Measurements from ENCODE around the gene EFHD1. TPM values are rescaled to one million over a fixed set of nuclear protein-coding genes. Genes with fewer than 3 reads are reported as not detected.
"Not testable (repeated sequence)": the region's sequence is repeated elsewhere in the genome, so short reads cannot be mapped to it uniquely, and the experiment has no call there.

Gene EFHD1
- polyA plus RNA-seq, 2 donors = 1.3 to 3.9 TPM

DNA sequence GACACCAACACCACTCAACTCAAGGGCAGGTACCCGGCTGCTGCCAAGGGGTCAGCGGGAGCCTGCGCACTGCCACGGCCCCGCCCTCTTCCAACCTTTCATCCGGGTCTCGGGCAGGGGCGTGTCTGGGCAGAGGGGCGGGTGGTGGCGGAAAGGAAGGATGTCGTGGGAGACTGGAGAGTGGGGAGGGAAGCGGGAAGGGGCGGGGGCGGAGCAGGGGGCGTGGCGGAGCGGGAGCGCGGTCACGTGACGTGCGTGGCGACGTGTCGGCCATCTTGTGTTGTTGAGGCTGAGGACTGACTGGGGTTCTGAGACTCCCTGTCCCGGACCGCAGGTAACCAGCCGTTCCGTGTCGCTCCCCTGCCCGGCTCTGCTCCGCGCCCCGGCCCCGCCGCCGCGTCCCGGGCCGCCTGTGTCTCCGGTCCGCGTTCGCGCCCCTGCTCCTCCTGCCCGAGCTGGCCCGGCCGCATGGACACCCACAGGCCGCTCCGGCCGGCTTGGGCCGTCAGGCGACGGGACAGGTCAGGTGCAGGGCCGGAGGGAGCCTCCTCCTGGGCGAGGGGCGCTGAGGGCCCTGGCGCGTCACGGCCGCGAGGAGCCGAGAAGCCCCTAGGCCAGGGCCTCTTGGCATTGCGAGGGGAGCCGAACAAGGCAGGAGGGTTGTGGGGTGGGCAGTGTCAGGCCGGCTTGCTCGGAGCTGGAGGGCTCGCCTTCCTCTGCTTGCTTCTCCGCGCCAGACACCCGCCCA is 63.8 kb downstream of the EFHD1 start, which contains the start of gene GIGYF2:
GIGYF2 (plus strand) TSS at position 273 of the 748 bp plus-strand sequence. CDS start 37,867 bp downstream, outside the sequence.
- Histone ChIP-seq H3K4me3 (ENCODE audit: low read depth in 1 of 2, low read length in 2 of 2) (peak within 1 kb of the TSS; percentile 96 to 99), H3K36me3 (ENCODE audit: control insufficient read depth in 2 of 2, insufficient read depth in 2 of 2, low read length in 1 of 2) (no peaks in the 10 kb centered on the region), H3K9me3 (ENCODE audit: control insufficient read depth in 2 of 2, insufficient read depth in 1 of 2, low read depth in 1 of 2, low read length in 1 of 2) (no peaks in the 10 kb centered on the region), H3K27ac (ENCODE audit: low read depth in 2 of 2, low read length in 1 of 2) (peak within 1 kb of the TSS; percentile 93 to 94), H3K4me1 (ENCODE audit: control insufficient read depth in 2 of 2, insufficient read depth in 2 of 2, low read length in 1 of 2) (peaks cover 0 to 2% of the 10 kb centered on the region in 2 donors), H3K27me3 (ENCODE audit: control insufficient read depth in 1 of 2, insufficient read depth in 2 of 2, low read length in 2 of 2) (no peaks in the 10 kb centered on the region)
- 0% methylated on average over 56 to 71 of the region's 71 CpGs for WGBS, 2 donors

DNA sequence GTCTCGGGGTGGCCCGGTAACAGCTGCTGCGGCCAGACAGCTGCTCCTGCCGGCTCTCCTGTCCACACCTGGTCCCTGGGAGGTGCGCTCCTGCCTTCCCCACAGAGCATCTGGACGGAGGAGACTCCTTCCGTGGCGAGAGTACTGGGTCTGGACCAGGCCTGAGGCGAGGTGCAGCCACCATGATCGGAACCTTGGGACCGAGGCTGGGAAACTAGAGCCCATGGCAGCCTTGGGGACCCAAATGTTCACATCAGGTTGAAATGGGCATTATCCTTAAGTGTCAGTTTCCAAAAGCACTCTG is 64.4 kb downstream of the EFHD1 start:
- peaks cover 0 to 2% of the 10 kb centered on the region in 2 donors for H3K4me1 ChIP-seq (ENCODE audit: control insufficient read depth in 2 of 2, insufficient read depth in 2 of 2, low read length in 1 of 2)
- peak overlapping the region; percentile 96 to 99 for H3K4me3 ChIP-seq (ENCODE audit: low read depth in 1 of 2, low read length in 2 of 2)
- 0 to 1% methylated on average over 9 to 11 of the region's 11 CpGs for WGBS, 2 donors

DNA sequence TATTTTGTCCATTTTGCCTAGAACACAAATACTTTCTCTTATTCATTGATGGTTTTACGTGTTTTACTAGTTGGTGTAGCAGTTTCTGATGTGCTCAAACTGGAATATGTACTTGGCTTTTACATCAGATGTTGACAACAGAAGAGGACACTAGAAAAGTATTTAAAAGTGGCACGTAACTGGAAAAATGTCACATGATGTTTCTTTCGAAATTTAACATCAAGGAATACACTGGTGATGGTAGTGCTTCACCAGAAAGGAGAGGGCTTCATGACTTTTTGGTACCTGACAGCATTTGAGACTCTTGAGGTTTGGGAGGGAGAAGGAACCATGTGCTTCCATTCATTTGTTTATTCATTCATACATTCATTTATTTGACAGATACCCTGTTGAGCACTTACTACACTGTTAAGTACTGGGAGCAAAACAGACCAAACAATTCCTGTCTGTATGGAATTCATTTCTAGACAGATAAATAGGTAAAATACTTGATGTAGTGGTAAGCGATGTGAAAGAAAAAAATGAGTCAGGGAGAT is 65.2 kb downstream of the EFHD1 start:
- H3K27me3 ChIP-seq (ENCODE audit: control insufficient read depth in 1 of 2, insufficient read depth in 2 of 2, low read length in 2 of 2) = no peaks in the 10 kb centered on the region
- peaks cover 0 to 2% of the 10 kb centered on the region in 2 donors for H3K4me1 ChIP-seq (ENCODE audit: control insufficient read depth in 2 of 2, insufficient read depth in 2 of 2, low read length in 1 of 2)
- WGBS, 2 donors = 42 to 43% methylated on average over 4 of the region's 4 CpGs
- H3K27ac ChIP-seq (ENCODE audit: low read depth in 2 of 2, low read length in 1 of 2) = no peak overlapping the region
- H3K36me3 ChIP-seq (ENCODE audit: control insufficient read depth in 2 of 2, insufficient read depth in 2 of 2, low read length in 1 of 2) = peaks cover 0 to under 1% of the 10 kb centered on the region in 2 donors
- no peaks in the 10 kb centered on the region for H3K9me3 ChIP-seq (ENCODE audit: control insufficient read depth in 2 of 2, insufficient read depth in 1 of 2, low read depth in 1 of 2, low read length in 1 of 2)
- peak overlapping the region in 1 of 2 donors; percentile 96 for H3K4me3 ChIP-seq (ENCODE audit: low read depth in 1 of 2, low read length in 2 of 2)

More for the DNA sequence above, 64.4 kb downstream of the EFHD1 start:
- no peaks in the 10 kb centered on the region for H3K9me3 ChIP-seq (ENCODE audit: control insufficient read depth in 2 of 2, insufficient read depth in 1 of 2, low read depth in 1 of 2, low read length in 1 of 2)
- no peaks in the 10 kb centered on the region for H3K36me3 ChIP-seq (ENCODE audit: control insufficient read depth in 2 of 2, insufficient read depth in 2 of 2, low read length in 1 of 2)
- peak overlapping the region; percentile 93 to 94 for H3K27ac ChIP-seq (ENCODE audit: low read depth in 2 of 2, low read length in 1 of 2)
- no peaks in the 10 kb centered on the region for H3K27me3 ChIP-seq (ENCODE audit: control insufficient read depth in 1 of 2, insufficient read depth in 2 of 2, low read length in 2 of 2)

DNA sequence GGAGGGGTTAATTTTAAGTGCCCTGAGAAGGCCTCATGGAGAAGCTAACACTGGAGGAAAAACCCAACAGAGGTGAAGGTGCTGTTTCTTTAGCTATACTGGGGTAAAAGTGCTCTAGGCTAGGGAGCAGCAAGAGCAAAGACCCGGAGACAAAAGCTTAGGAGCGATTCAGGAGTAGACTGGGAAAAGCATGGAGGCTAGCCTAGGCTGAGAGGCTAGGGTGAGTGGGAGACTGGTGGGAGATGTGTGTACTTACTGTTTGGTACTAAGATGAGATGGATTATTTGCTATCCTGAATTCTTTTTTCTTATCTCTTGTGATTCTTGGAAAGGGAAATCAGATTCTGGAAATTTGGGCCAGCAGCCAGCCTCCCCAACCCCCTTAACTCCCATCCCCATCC is 65.7 kb downstream of the EFHD1 start:
- no peak overlapping the region for H3K27ac ChIP-seq (ENCODE audit: low read depth in 2 of 2, low read length in 1 of 2)
- H3K27me3 ChIP-seq (ENCODE audit: control insufficient read depth in 1 of 2, insufficient read depth in 2 of 2, low read length in 2 of 2) = no peaks in the 10 kb centered on the region
- peak overlapping the region in 1 of 2 donors; percentile 29 for H3K4me3 ChIP-seq (ENCODE audit: low read depth in 1 of 2, low read length in 2 of 2)
- no peaks in the 10 kb centered on the region for H3K9me3 ChIP-seq (ENCODE audit: control insufficient read depth in 2 of 2, insufficient read depth in 1 of 2, low read depth in 1 of 2, low read length in 1 of 2)
- peaks cover 0 to 3% of the 10 kb centered on the region in 2 donors for H3K36me3 ChIP-seq (ENCODE audit: control insufficient read depth in 2 of 2, insufficient read depth in 2 of 2, low read length in 1 of 2)
- WGBS, 2 donors = 58 to 75% methylated on average over 2 of the region's 2 CpGs
- peaks cover 0 to 2% of the 10 kb centered on the region in 2 donors for H3K4me1 ChIP-seq (ENCODE audit: control insufficient read depth in 2 of 2, insufficient read depth in 2 of 2, low read length in 1 of 2)

DNA sequence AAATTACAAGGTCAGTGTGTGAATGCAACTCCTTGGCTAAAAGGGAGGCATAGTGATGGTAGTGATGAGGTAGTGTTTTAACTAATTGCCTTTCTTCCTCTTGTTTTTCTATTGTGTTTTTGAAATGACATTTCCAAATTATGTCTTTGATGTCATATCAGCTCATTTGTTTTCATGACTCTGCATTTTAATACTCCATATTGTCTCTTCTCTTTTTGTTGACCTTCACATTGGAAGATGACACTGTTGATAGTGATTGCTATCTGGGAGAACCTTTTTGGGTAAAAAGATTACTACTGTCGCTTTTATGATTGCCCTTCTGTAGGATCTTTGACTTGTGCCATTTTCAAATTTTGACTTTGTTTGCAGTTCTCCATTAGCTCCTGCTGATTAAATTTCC is 66.8 kb downstream of the EFHD1 start:
- H3K27me3 ChIP-seq (ENCODE audit: control insufficient read depth in 1 of 2, insufficient read depth in 2 of 2, low read length in 2 of 2) = no peaks in the 10 kb centered on the region
- H3K4me3 ChIP-seq (ENCODE audit: low read depth in 1 of 2, low read length in 2 of 2) = no peak overlapping the region
- WGBS, 2 donors = 96 to 97% methylated on average over 1 of the region's 1 CpG
- no peak overlapping the region for H3K27ac ChIP-seq (ENCODE audit: low read depth in 2 of 2, low read length in 1 of 2)
- H3K9me3 ChIP-seq (ENCODE audit: control insufficient read depth in 2 of 2, insufficient read depth in 1 of 2, low read depth in 1 of 2, low read length in 1 of 2) = no peaks in the 10 kb centered on the region
- H3K4me1 ChIP-seq (ENCODE audit: control insufficient read depth in 2 of 2, insufficient read depth in 2 of 2, low read length in 1 of 2) = peaks cover 0 to 2% of the 10 kb centered on the region in 2 donors
- H3K36me3 ChIP-seq (ENCODE audit: control insufficient read depth in 2 of 2, insufficient read depth in 2 of 2, low read length in 1 of 2) = peaks cover 0 to 3% of the 10 kb centered on the region in 2 donors

DNA sequence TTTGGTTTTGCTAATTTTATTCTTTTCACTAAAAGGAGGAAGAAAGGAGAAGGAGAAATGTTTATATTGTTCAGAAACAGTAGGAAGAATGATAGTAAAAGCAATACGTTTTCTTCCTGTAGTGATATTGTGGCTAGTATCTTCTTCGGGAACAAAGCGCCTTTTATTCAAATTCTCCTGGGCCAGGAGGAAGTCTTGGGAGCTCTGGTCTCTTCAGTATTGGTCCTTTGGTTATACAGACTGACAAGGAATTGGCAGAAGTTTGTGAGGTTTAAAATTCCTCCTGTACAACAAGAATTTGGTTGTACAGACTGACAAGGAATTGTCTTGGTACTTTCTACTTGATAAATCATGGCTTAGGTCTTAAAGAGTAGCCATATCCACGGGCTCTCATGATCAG is 73.7 kb downstream of the EFHD1 start:
- no peak overlapping the region for H3K27ac ChIP-seq (ENCODE audit: low read depth in 2 of 2, low read length in 1 of 2)
- peaks cover 3% of the 10 kb centered on the region in 2 donors for H3K36me3 ChIP-seq (ENCODE audit: control insufficient read depth in 2 of 2, insufficient read depth in 2 of 2, low read length in 1 of 2)
- 92 to 94% methylated on average over 4 of the region's 4 CpGs for whole genome bisulfite sequencing, 2 donors
- no peaks in the 10 kb centered on the region for H3K9me3 ChIP-seq (ENCODE audit: control insufficient read depth in 2 of 2, insufficient read depth in 1 of 2, low read depth in 1 of 2, low read length in 1 of 2)
- no peaks in the 10 kb centered on the region for H3K27me3 ChIP-seq (ENCODE audit: control insufficient read depth in 1 of 2, insufficient read depth in 2 of 2, low read length in 2 of 2)
- no peak overlapping the region for H3K4me3 ChIP-seq (ENCODE audit: low read depth in 1 of 2, low read length in 2 of 2)
- no peaks in the 10 kb centered on the region for H3K4me1 ChIP-seq (ENCODE audit: control insufficient read depth in 2 of 2, insufficient read depth in 2 of 2, low read length in 1 of 2)

DNA sequence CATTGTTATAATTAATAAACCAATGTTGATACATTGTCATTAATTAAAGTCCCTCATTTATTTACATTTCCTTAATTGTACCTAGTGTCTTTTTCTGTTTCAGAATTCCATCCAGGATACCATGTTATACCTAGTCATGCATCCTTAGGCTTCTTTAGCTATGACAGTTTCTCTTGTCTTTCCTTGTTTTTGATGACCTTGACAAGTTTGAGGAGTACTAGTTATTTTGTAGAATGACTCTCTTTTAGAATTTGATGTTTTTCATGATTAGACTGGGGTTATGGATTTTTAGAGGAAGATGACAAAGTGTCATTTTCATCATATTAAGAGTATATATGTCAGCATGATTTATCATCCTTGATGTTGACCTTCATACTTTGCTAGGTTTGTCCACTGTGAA is 80.1 kb downstream of the EFHD1 start:
- peaks cover 0 to 4% of the 10 kb centered on the region in 2 donors for H3K36me3 ChIP-seq (ENCODE audit: control insufficient read depth in 2 of 2, insufficient read depth in 2 of 2, low read length in 1 of 2)
- H3K4me3 ChIP-seq (ENCODE audit: low read depth in 1 of 2, low read length in 2 of 2) = no peak overlapping the region
- H3K27me3 ChIP-seq (ENCODE audit: control insufficient read depth in 1 of 2, insufficient read depth in 2 of 2, low read length in 2 of 2) = no peaks in the 10 kb centered on the region
- no peak overlapping the region for H3K27ac ChIP-seq (ENCODE audit: low read depth in 2 of 2, low read length in 1 of 2)
- no peaks in the 10 kb centered on the region for H3K9me3 ChIP-seq (ENCODE audit: control insufficient read depth in 2 of 2, insufficient read depth in 1 of 2, low read depth in 1 of 2, low read length in 1 of 2)
- H3K4me1 ChIP-seq (ENCODE audit: control insufficient read depth in 2 of 2, insufficient read depth in 2 of 2, low read length in 1 of 2) = no peaks in the 10 kb centered on the region

DNA sequence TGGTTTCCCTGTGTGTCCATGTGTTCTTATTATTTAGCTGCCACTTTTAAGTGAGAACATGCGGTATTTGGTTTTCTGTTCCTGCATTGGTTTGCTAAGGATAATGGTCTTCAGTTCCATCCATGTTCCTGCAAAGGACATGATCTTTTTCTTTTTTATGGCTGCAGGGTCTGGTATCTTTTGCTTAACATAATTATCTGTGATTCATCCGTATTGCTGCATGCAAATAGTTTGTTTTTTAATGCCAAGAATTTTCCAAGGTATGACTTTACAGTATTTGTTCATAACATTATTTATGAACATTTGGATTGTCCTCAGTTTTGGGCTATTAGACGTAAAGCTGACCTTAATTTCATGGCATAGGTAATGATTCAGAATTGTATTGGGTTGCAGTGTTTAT is 81.6 kb downstream of the EFHD1 start:
- Histone ChIP-seq H3K27me3 (ENCODE audit: control insufficient read depth in 1 of 2, insufficient read depth in 2 of 2, low read length in 2 of 2) (no peaks in the 10 kb centered on the region), H3K36me3 (ENCODE audit: control insufficient read depth in 2 of 2, insufficient read depth in 2 of 2, low read length in 1 of 2) (peaks cover 0 to 6% of the 10 kb centered on the region in 2 donors), H3K4me1 (ENCODE audit: control insufficient read depth in 2 of 2, insufficient read depth in 2 of 2, low read length in 1 of 2) (no peaks in the 10 kb centered on the region), H3K27ac (ENCODE audit: low read depth in 2 of 2, low read length in 1 of 2) (no peak overlapping the region), H3K4me3 (ENCODE audit: low read depth in 1 of 2, low read length in 2 of 2) (no peak overlapping the region), H3K9me3 (ENCODE audit: control insufficient read depth in 2 of 2, insufficient read depth in 1 of 2, low read depth in 1 of 2, low read length in 1 of 2) (no peaks in the 10 kb centered on the region)
- 72 to 75% methylated on average over 3 of the region's 3 CpGs for WGBS, 2 donors

DNA sequence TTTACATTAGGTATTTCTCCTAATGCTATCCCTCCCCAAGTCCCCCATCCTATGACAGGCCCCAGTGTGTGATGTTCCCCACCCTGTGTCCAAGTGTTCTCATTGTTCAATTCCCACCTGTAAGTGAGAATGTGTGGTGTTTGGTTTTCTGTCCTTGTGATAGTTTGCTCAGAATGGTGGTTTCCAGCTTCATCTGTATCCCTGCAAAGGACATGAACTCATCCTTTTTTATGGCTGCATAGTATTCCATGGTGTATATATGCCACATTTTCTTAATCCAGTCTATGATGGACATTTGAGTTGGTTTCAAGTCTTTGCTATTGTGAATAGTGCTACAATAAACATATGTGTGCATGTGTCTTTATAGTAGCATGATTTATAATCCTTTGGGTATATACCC is 86.7 kb downstream of the EFHD1 start:
- not testable (repeated sequence) for H3K4me3 ChIP-seq (ENCODE audit: low read depth in 1 of 2, low read length in 2 of 2); H3K27ac ChIP-seq (ENCODE audit: low read depth in 2 of 2, low read length in 1 of 2); H3K36me3 ChIP-seq (ENCODE audit: control insufficient read depth in 2 of 2, insufficient read depth in 2 of 2, low read length in 1 of 2); H3K4me1 ChIP-seq (ENCODE audit: control insufficient read depth in 2 of 2, insufficient read depth in 2 of 2, low read length in 1 of 2); H3K27me3 ChIP-seq (ENCODE audit: control insufficient read depth in 1 of 2, insufficient read depth in 2 of 2, low read length in 2 of 2); H3K9me3 ChIP-seq (ENCODE audit: control insufficient read depth in 2 of 2, insufficient read depth in 1 of 2, low read depth in 1 of 2, low read length in 1 of 2)

DNA sequence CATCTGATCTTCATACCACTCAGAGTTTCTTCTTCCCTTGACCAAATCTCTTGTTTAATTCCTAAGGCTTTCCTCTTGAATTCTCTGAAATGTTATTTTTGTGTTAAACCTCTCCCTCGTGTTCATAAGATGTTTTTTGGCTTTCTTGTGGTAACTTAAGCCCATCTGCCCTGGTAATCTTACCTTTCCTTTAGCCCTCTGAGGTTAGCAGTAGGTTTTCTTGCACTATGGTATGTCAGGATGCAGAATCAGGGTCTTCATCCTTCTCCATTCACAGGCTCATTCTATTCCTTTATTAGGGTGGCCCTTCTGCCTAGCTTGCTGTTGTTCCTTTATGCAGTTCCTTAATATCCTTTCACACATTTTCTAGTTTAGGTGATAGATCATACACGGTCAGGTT is 87.9 kb downstream of the EFHD1 start:
- Histone ChIP-seq H3K27ac (ENCODE audit: low read depth in 2 of 2, low read length in 1 of 2) (no peak overlapping the region), H3K27me3 (ENCODE audit: control insufficient read depth in 1 of 2, insufficient read depth in 2 of 2, low read length in 2 of 2) (no peaks in the 10 kb centered on the region), H3K4me1 (ENCODE audit: control insufficient read depth in 2 of 2, insufficient read depth in 2 of 2, low read length in 1 of 2) (no peaks in the 10 kb centered on the region), H3K4me3 (ENCODE audit: low read depth in 1 of 2, low read length in 2 of 2) (no peak overlapping the region), H3K9me3 (ENCODE audit: control insufficient read depth in 2 of 2, insufficient read depth in 1 of 2, low read depth in 1 of 2, low read length in 1 of 2) (no peaks in the 10 kb centered on the region), H3K36me3 (ENCODE audit: control insufficient read depth in 2 of 2, insufficient read depth in 2 of 2, low read length in 1 of 2) (peaks cover 3 to 10% of the 10 kb centered on the region in 2 donors)
- 80 to 81% methylated on average over 2 of the region's 2 CpGs for WGBS, 2 donors

Data from esophagus (tissue), 2 donors.